ENCODE data around the gene IFITM5.
A peak's percentile ranks its signal among the peaks of the same experiment; 100 is the strongest.

The IFITM5 gene

DNA sequence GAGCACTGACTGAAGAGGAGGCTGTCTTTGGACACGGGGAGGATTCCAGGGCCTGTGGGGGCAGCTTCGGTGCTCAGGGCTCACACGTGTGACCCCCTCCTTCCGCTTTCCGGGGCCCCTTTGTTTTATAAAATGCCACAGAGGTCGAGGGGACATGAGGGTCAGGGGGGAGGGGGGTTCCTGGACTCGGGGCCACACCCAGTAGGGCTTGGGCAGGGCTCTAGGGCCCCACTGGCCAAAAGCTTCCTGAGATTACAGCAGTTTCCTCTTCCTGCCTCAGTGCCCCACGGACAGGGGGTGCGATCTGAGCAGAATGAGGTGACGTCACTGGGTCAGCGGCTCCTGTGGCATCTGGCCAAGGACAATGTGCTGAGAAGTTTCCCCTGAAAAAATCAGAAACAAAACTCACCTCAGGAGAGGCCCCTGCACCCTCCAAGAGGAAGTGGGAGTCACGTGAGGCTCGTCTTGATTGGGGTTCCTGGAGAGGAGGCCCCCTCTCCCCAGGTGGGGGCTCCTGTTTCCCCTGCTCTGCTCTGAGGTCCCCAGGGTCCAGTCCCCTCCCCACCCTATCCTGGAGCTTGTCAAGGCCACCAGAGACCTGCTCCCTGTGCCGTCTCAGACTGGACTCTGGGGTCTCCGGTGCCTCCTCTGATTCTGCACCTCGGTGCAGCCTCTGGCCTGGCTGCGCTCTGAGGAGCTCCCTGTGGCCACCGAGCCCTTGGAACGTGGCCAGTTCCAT is 27.7 kb upstream of the IFITM5 start:
- TF ChIP-seq ZNF565 (CRISPR knock-in tag; conservative IDR thresholded peaks at IDR 0.05; ENCODE audit: low read depth) (no peak), SNAI2 (CRISPR knock-in tag; IDR thresholded peaks at IDR 0.05) (no peak), TOX (CRISPR knock-in tag; IDR thresholded peaks at IDR 0.05; ENCODE audit: borderline replicate concordance) (no peak), ZC3H10 (CRISPR knock-in tag; IDR thresholded peaks at IDR 0.05) (no peak), OSR1 (CRISPR knock-in tag; IDR thresholded peaks at IDR 0.05) (no peak), ISL1 (CRISPR knock-in tag; IDR thresholded peaks at IDR 0.05) (no peak), ESRRG (CRISPR knock-in tag; IDR thresholded peaks at IDR 0.05) (no peak), GLIS3 (CRISPR knock-in tag; IDR thresholded peaks at IDR 0.05) (no peak), ZNF8 (CRISPR knock-in tag; IDR thresholded peaks at IDR 0.05) (no peak)
- TF ChIP-seq, protein P1, sequence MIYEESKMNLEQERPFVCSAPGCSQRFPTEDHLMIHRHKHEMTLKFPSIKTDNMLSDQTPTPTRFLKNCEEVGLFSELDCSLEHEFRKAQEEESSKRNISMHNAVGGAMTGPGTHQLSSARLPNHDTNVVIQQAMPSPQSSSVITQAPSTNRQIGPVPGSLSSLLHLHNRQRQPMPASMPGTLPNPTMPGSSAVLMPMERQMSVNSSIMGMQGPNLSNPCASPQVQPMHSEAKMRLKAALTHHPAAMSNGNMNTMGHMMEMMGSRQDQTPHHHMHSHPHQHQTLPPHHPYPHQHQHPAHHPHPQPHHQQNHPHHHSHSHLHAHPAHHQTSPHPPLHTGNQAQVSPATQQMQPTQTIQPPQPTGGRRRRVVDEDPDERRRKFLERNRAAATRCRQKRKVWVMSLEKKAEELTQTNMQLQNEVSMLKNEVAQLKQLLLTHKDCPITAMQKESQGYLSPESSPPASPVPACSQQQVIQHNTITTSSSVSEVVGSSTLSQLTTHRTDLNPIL (CRISPR knock-in tag; IDR thresholded peaks at IDR 0.05; ENCODE audit: low read depth): no peak
- TF ChIP-seq, protein P2, sequence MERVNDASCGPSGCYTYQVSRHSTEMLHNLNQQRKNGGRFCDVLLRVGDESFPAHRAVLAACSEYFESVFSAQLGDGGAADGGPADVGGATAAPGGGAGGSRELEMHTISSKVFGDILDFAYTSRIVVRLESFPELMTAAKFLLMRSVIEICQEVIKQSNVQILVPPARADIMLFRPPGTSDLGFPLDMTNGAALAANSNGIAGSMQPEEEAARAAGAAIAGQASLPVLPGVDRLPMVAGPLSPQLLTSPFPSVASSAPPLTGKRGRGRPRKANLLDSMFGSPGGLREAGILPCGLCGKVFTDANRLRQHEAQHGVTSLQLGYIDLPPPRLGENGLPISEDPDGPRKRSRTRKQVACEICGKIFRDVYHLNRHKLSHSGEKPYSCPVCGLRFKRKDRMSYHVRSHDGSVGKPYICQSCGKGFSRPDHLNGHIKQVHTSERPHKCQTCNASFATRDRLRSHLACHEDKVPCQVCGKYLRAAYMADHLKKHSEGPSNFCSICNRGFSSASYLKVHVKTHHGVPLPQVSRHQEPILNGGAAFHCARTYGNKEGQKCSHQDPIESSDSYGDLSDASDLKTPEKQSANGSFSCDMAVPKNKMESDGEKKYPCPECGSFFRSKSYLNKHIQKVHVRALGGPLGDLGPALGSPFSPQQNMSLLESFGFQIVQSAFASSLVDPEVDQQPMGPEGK (CRISPR knock-in tag; IDR thresholded peaks at IDR 0.05; ENCODE audit: borderline replicate concordance): no peak
- TF ChIP-seq, protein P3, sequence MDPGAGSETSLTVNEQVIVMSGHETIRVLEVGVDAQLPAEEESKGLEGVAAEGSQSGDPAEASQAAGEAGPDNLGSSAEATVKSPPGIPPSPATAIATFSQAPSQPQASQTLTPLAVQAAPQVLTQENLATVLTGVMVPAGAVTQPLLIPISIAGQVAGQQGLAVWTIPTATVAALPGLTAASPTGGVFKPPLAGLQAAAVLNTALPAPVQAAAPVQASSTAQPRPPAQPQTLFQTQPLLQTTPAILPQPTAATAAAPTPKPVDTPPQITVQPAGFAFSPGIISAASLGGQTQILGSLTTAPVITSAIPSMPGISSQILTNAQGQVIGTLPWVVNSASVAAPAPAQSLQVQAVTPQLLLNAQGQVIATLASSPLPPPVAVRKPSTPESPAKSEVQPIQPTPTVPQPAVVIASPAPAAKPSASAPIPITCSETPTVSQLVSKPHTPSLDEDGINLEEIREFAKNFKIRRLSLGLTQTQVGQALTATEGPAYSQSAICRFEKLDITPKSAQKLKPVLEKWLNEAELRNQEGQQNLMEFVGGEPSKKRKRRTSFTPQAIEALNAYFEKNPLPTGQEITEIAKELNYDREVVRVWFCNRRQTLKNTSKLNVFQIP (CRISPR knock-in tag; IDR thresholded peaks at IDR 0.05; ENCODE audit: borderline replicate concordance, low read depth): no peak
- TF ChIP-seq, protein P4, sequence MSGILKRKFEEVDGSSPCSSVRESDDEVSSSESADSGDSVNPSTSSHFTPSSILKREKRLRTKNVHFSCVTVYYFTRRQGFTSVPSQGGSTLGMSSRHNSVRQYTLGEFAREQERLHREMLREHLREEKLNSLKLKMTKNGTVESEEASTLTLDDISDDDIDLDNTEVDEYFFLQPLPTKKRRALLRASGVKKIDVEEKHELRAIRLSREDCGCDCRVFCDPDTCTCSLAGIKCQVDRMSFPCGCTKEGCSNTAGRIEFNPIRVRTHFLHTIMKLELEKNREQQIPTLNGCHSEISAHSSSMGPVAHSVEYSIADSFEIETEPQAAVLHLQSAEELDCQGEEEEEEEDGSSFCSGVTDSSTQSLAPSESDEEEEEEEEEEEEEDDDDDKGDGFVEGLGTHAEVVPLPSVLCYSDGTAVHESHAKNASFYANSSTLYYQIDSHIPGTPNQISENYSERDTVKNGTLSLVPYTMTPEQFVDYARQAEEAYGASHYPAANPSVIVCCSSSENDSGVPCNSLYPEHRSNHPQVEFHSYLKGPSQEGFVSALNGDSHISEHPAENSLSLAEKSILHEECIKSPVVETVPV (CRISPR knock-in tag; IDR thresholded peaks at IDR 0.05): no peak
- ATAC-seq: peak; percentile 38

DNA sequence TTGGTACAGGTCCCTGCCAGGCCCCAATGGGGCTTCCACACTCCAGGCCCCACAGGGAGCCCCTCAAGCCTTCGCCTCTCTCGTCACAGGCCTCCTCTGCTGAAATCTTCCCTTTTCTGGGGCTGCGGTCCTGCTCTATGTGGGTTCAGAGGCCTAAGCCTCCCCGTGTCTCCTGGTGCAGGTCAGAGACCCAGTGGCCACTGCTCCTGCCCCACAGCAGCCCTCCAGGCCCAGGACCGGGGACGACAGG is 27.2 kb upstream of the IFITM5 start:
- peak; percentile 18; the same call in 1 of the 3 replicates for ATAC-seq
- no peak for TF ChIP-seq ZNF8 (CRISPR knock-in tag; IDR thresholded peaks at IDR 0.05)
- TF ChIP-seq ZFP30 (CRISPR knock-in tag; IDR thresholded peaks at IDR 0.05): no peak
- no peak for TF ChIP-seq ESRRG (CRISPR knock-in tag; IDR thresholded peaks at IDR 0.05)
- TF ChIP-seq, protein P2 (CRISPR knock-in tag; IDR thresholded peaks at IDR 0.05; ENCODE audit: borderline replicate concordance): no peak
- TF ChIP-seq OSR1 (CRISPR knock-in tag; IDR thresholded peaks at IDR 0.05): no peak
- no peak for TF ChIP-seq RARB (CRISPR knock-in tag; IDR thresholded peaks at IDR 0.05)
- TF ChIP-seq ZNF565 (CRISPR knock-in tag; conservative IDR thresholded peaks at IDR 0.05; ENCODE audit: low read depth): no peak
- no peak for TF ChIP-seq CSDC2 (CRISPR knock-in tag; IDR thresholded peaks at IDR 0.05)
- no peak for TF ChIP-seq TOX (CRISPR knock-in tag; IDR thresholded peaks at IDR 0.05; ENCODE audit: borderline replicate concordance)
- no peak for TF ChIP-seq GLIS3 (CRISPR knock-in tag; IDR thresholded peaks at IDR 0.05)
- no peak for TF ChIP-seq ZFP3 (CRISPR knock-in tag; IDR thresholded peaks at IDR 0.05)
- no peak for TF ChIP-seq ISL1 (CRISPR knock-in tag; IDR thresholded peaks at IDR 0.05)
- no peak for TF ChIP-seq ARNTL (CRISPR knock-in tag; IDR thresholded peaks at IDR 0.05; ENCODE audit: borderline replicate concordance, low read depth)
- TF ChIP-seq, protein P1 (CRISPR knock-in tag; IDR thresholded peaks at IDR 0.05; ENCODE audit: low read depth): no peak
- no peak for TF ChIP-seq SNAI2 (CRISPR knock-in tag; IDR thresholded peaks at IDR 0.05)
- TF ChIP-seq, protein P3 (CRISPR knock-in tag; IDR thresholded peaks at IDR 0.05; ENCODE audit: borderline replicate concordance, low read depth): no peak
- no peak for TF ChIP-seq TCF4 (CRISPR knock-in tag; IDR thresholded peaks at IDR 0.05; ENCODE audit: borderline replicate concordance)
